HepG2 (cell line): ENCODE data around the gene CASZ1. TPM values are rescaled to one million over a fixed set of nuclear protein-coding genes. Genes with fewer than 3 reads are reported as not detected.

Source experiments
- ATAC-seq: fragments of 200-7000 bp; cut with Tn5 transposase; 3 replicates; pipeline ENCODE4 v1.9.1; 2020; ENCODE audit warnings: mild to moderate bottlenecking, moderate library complexity
- BruUV-seq: library from RNA; stranded (reverse); fragments of 400-500 nt; replicated peaks from 2 replicates; lab custom pipeline; 2021; lab: Mats Ljungman, UMichigan
- CTCF ChIA-PET: fragments of 300-600 bp; formaldehyde crosslinking; extraction: SDS; loops from one replicate; lab custom pipeline; 2021; ENCODE audit warnings: low total read pairs, inconsistent platforms, low intra/inter-chr PET ratio; lab: Yijun Ruan, JAX
- POLR2A ChIA-PET: fragments of 350-600 bp; sonication (Branson Sonifier 250); formaldehyde crosslinking; loops from one replicate; lab custom pipeline; 2020; ENCODE audit warnings: antibody characterized with exemption, inconsistent platforms; lab: Yijun Ruan, JAX
- DNase-seq: peaks from one replicate; pipeline ENCODE4 v3.0.0-alpha.2; 2015; ENCODE audit warnings: low spot score
- FAIRE-seq: peaks from 3 replicates; lab custom pipeline; 2011; peaks lifted over from hg19 to GRCh38; lab: Jason Lieb, UNC
- H2AFZ ChIP-seq: one replicate; pipeline ENCODE4 v1.6.1; 2011; ENCODE audit warnings: low read length, inconsistent platforms
- H3K27ac ChIP-seq: fragments of 300-600 bp; 3 replicates; pipeline ENCODE4 v1.8.0; 2011; ENCODE audit warnings: mixed run types, mild to moderate bottlenecking, mixed read lengths, low read length, inconsistent platforms; ENCODE audit not compliant: insufficient read depth; ENCODE audit errors: extremely low read length
- H3K27me3 ChIP-seq, 2 experiments: fragments of 200-600 bp in 1 of 2; 2 replicates in 1 of 2; 3 replicates in 1 of 2; pipeline versions ENCODE4 v1.6.0 to v1.8.0; 2011; ENCODE audit warnings: low read length in 2 of 2, mild to moderate bottlenecking in 2 of 2, moderate library complexity in 2 of 2, inconsistent platforms in 1 of 2; ENCODE audit not compliant: insufficient read depth in 2 of 2, control insufficient read depth in 1 of 2
- H3K36me3 ChIP-seq, 2 experiments: fragments of 200-600 bp in 1 of 2; replicated peaks in 1 of 2; 2 replicates in 1 of 2; 3 replicates in 1 of 2; pipeline versions ENCODE4 v1.5.1 to v1.8.0; 2011; ENCODE audit warnings: low read length in 2 of 2, inconsistent platforms in 1 of 2; ENCODE audit not compliant: insufficient read depth in 2 of 2, control insufficient read depth in 1 of 2
- H3K4me1 ChIP-seq: 2 replicates; pipeline ENCODE4 v1.5.1; 2012; ENCODE audit warnings: low read length, inconsistent platforms; ENCODE audit not compliant: insufficient read depth
- H3K4me2 ChIP-seq: 2 replicates; pipeline ENCODE4 v1.6.0; 2011; ENCODE audit warnings: low read depth, low read length, inconsistent platforms
- H3K4me3 ChIP-seq, 3 experiments: fragments of 200-600 bp in 1 of 3; sonication (generic), shearing (Covaris generic) in 1 of 3; replicated peaks in 1 of 3; 2 replicates each; pipeline ENCODE4 v1.5.1; 2011 to 2016; ENCODE audit warnings: low read length in 3 of 3, inconsistent platforms in 2 of 3, low read depth in 2 of 3, mild to moderate bottlenecking in 2 of 3, control low read depth in 1 of 3, mixed read lengths in 1 of 3; ENCODE audit not compliant: insufficient read depth in 1 of 3
- H3K79me2 ChIP-seq: one replicate; pipeline ENCODE4 v1.6.1; 2011; ENCODE audit warnings: low read length, inconsistent platforms; ENCODE audit not compliant: insufficient read depth
- H3K9ac ChIP-seq: 2 replicates; pipeline ENCODE4 v1.6.0; 2011; ENCODE audit warnings: mild to moderate bottlenecking, low read depth, low read length, inconsistent platforms; ENCODE audit not compliant: insufficient read depth
- H3K9me3 ChIP-seq: 2 replicates; pipeline ENCODE4 v1.5.1; 2012; ENCODE audit warnings: mild to moderate bottlenecking, low read length
- H4K20me1 ChIP-seq: 2 replicates; pipeline ENCODE4 v1.6.0; 2011; ENCODE audit warnings: inconsistent platforms, mild to moderate bottlenecking, low read length, moderate library complexity; ENCODE audit not compliant: insufficient read depth
- CENPX ChIP-seq: sonication (generic); formaldehyde crosslinking; IDR thresholded peaks from 2 replicates; pipeline ENCODE4 v1.9.0; 2021; ENCODE audit warnings: mild to moderate bottlenecking, missing genetic modification reagents, moderate library complexity
- HDAC2 ChIP-seq: sonication (generic); formaldehyde crosslinking; IDR thresholded peaks from 2 replicates; pipeline ENCODE4 v1.4.0; 2020; ENCODE audit warnings: missing genetic modification reagents
- KLF12 ChIP-seq: sonication (generic); formaldehyde crosslinking; IDR thresholded peaks from 2 replicates; pipeline ENCODE4 v1.4.0; 2020; ENCODE audit warnings: missing genetic modification reagents, borderline replicate concordance
- MXD4 ChIP-seq: IDR thresholded peaks from 2 replicates; pipeline ENCODE4 v1.6.1; 2016; ENCODE audit warnings: mild to moderate bottlenecking, missing biosample characterization, missing genetic modification reagents
- PPARG ChIP-seq: conservative IDR thresholded peaks from 2 replicates; pipeline ENCODE4 v1.6.1; 2016; ENCODE audit warnings: missing biosample characterization, missing genetic modification reagents
- ZNF17 ChIP-seq: sonication (generic); formaldehyde crosslinking; IDR thresholded peaks from 2 replicates; pipeline ENCODE4 v1.5.0; 2020; ENCODE audit warnings: mild to moderate bottlenecking, missing genetic modification reagents
- ZNF468 ChIP-seq: sonication (generic); formaldehyde crosslinking; IDR thresholded peaks from 2 replicates; pipeline ENCODE4 v1.8.0; 2022; ENCODE audit warnings: mild to moderate bottlenecking, moderate library complexity, missing genetic modification reagents
- ZNF577 ChIP-seq: sonication (generic); formaldehyde crosslinking; IDR thresholded peaks from 2 replicates; pipeline ENCODE4 v1.4.0; 2020; ENCODE audit warnings: mild to moderate bottlenecking, low read depth, missing genetic modification reagents, borderline replicate concordance
- ZNF7 ChIP-seq: IDR thresholded peaks from 2 replicates; pipeline ENCODE4 v1.6.1; 2016; ENCODE audit warnings: missing biosample characterization, missing genetic modification reagents
- WGBS: methylation state at CpG from one replicate; pipeline ENCODE4 v1.1.6; 2017; ENCODE audit warnings: low lambda C conversion rate; 5-methylcytosine and 5-hydroxymethylcytosine counted together
- in situ Hi-C: cut with HindIII; loops from 2 replicates; pipeline ENCODE4 v1.10.0; 2017; ENCODE audit warnings: low pct_unique_long_range_greater_than_20kb; ENCODE audit not compliant: extremely low pct_ligation_motif_present
- intact Hi-C: fragments of 100-400 bp; cut with micrococcal nuclease; formaldehyde crosslinking; loops from one replicate; pipeline ENCODE4 v1.10.0; 2022; ENCODE audit not compliant: unreplicated experiment
- polyA plus RNA-seq, 8 experiments: library from polyadenylated mRNA; depleted of rRNA in 3 of 8; stranded (reverse) in 7 of 8; unstranded in 1 of 8; fragments of >200 nt; fragmentation: Illumina TruSeq in 4 of 8; extraction: Trizol in 4 of 8; gene quantifications; 2 replicates each; pipeline versions ENCODE4 v1.2.1 to v1.2.3, GENCODE V29; 2011 to 2016; ENCODE audit warnings: low read depth in 4 of 8, missing spikeins in 1 of 8, mixed read lengths in 1 of 8; ENCODE audit not compliant: insufficient read depth in 1 of 8
- total RNA-seq, 5 experiments: library from RNA; depleted of rRNA; stranded (reverse); fragments of >200 nt; fragmentation: Illumina TruSeq; extraction: Trizol; gene quantifications; 2 replicates each; pipeline ENCODE4 v1.2.3, GENCODE V29; 2016; ENCODE audit warnings: low read depth in 1 of 5
- TF ChIP-seq, protein P1 (sequence below): sonication (generic); formaldehyde crosslinking; IDR thresholded peaks from 2 replicates; pipeline ENCODE4 v1.4.0; 2020; ENCODE audit warnings: missing genetic modification reagents, borderline replicate concordance
- TF ChIP-seq, protein P2 (sequence below), 2 experiments: fragments of 450-650 bp in 1 of 2; sonication (generic) in 1 of 2; formaldehyde crosslinking in 1 of 2; IDR thresholded peaks; 2 replicates each; pipeline versions ENCODE4 v1.6.1 to v1.8.0; 2016 to 2022; ENCODE audit warnings: antibody characterized with exemption in 1 of 2, mild to moderate bottlenecking in 1 of 2, missing genetic modification reagents in 1 of 2

The CASZ1 gene
- total and polyA plus RNA-seq, 2 of the 13 experiments (the other 11 are each of a cell fraction or from before 2014, with no cell fraction given), result 1.9 to 3.7 TPM

DNA sequence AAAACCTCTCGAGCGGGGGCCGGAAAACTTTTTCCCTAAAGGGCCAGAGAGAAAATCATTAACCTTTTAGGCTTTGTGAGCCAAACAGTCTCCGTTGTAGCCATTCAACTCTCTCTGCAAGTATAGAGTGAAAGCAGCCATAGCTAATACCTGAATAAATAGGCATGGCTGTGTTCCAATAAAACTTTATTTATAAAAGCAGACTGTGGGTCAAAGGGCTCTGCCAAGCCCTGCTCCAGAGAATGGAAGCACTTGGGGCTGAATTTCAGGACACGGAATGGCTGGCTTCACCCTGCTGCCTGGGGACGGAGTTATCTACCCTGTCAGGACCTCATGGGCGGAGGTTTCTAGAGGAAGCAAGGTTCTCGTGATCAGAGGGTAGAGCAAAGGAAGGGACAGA lies 92.7 kb downstream of the CASZ1 start:
- Histone ChIP-seq H4K20me1 (no peaks in the 10 kb centered on the region), H3K9ac (peak overlapping the region; percentile 21; the same call in 1 of the 2 replicates), H3K27me3 (peaks cover 8 to 66% of the 10 kb centered on the region in 2 experiments; a peak in 4 of 5 replicates), H3K4me1 (peaks cover 25% of the 10 kb centered on the region), H3K4me3 (peak overlapping the region; percentile 51 to 69 (median 54); a peak in 5 of 6 replicates), H3K4me2 (peak overlapping the region; percentile 82), H3K27ac (no peak overlapping the region), H3K79me2 (no peaks in the 10 kb centered on the region), H2AFZ (no peak overlapping the region), H3K9me3 (no peaks in the 10 kb centered on the region), H3K36me3 (no peaks in the 10 kb centered on the region)
- ChIA-PET CTCF (no interaction called here), POLR2A (interaction anchor here (1.0 kb wide), 1 partner anchor 22 kb away, joined by 3 read pairs; no protein-coding TSS in a partner anchor)
- FAIRE-seq, result no peak
- in situ Hi-C loops, result no loop called here
- WGBS, result 35% methylated on average over 8 of the region's 8 CpGs
- intact Hi-C loops, result no loop called here
- no TSS peak for BruUV-seq
- DNase-seq, result no peak
- TF ChIP-seq ZNF7 (CRISPR knock-in tag) (no peak), ZNF17 (CRISPR knock-in tag) (no peak), KLF12 (CRISPR knock-in tag) (no peak), CENPX (no peak), PPARG (CRISPR knock-in tag) (peak; percentile 86), ZNF577 (CRISPR knock-in tag) (no peak), HDAC2 (CRISPR knock-in tag) (no peak), ZNF468 (no peak), MXD4 (CRISPR knock-in tag) (no peak)
- TF ChIP-seq, protein P1, sequence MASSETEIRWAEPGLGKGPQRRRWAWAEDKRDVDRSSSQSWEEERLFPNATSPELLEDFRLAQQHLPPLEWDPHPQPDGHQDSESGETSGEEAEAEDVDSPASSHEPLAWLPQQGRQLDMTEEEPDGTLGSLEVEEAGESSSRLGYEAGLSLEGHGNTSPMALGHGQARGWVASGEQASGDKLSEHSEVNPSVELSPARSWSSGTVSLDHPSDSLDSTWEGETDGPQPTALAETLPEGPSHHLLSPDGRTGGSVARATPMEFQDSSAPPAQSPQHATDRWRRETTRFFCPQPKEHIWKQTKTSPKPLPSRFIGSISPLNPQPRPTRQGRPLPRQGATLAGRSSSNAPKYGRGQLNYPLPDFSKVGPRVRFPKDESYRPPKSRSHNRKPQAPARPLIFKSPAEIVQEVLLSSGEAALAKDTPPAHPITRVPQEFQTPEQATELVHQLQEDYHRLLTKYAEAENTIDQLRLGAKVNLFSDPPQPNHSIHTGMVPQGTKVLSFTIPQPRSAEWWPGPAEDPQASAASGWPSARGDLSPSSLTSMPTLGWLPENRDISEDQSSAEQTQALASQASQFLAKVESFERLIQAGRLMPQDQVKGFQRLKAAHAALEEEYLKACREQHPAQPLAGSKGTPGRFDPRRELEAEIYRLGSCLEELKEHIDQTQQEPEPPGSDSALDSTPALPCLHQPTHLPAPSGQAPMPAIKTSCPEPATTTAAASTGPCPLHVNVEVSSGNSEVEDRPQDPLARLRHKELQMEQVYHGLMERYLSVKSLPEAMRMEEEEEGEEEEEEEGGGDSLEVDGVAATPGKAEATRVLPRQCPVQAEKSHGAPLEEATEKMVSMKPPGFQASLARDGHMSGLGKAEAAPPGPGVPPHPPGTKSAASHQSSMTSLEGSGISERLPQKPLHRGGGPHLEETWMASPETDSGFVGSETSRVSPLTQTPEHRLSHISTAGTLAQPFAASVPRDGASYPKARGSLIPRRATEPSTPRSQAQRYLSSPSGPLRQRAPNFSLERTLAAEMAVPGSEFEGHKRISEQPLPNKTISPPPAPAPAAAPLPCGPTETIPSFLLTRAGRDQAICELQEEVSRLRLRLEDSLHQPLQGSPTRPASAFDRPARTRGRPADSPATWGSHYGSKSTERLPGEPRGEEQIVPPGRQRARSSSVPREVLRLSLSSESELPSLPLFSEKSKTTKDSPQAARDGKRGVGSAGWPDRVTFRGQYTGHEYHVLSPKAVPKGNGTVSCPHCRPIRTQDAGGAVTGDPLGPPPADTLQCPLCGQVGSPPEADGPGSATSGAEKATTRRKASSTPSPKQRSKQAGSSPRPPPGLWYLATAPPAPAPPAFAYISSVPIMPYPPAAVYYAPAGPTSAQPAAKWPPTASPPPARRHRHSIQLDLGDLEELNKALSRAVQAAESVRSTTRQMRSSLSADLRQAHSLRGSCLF, result no peak
- TF ChIP-seq, protein P2, sequence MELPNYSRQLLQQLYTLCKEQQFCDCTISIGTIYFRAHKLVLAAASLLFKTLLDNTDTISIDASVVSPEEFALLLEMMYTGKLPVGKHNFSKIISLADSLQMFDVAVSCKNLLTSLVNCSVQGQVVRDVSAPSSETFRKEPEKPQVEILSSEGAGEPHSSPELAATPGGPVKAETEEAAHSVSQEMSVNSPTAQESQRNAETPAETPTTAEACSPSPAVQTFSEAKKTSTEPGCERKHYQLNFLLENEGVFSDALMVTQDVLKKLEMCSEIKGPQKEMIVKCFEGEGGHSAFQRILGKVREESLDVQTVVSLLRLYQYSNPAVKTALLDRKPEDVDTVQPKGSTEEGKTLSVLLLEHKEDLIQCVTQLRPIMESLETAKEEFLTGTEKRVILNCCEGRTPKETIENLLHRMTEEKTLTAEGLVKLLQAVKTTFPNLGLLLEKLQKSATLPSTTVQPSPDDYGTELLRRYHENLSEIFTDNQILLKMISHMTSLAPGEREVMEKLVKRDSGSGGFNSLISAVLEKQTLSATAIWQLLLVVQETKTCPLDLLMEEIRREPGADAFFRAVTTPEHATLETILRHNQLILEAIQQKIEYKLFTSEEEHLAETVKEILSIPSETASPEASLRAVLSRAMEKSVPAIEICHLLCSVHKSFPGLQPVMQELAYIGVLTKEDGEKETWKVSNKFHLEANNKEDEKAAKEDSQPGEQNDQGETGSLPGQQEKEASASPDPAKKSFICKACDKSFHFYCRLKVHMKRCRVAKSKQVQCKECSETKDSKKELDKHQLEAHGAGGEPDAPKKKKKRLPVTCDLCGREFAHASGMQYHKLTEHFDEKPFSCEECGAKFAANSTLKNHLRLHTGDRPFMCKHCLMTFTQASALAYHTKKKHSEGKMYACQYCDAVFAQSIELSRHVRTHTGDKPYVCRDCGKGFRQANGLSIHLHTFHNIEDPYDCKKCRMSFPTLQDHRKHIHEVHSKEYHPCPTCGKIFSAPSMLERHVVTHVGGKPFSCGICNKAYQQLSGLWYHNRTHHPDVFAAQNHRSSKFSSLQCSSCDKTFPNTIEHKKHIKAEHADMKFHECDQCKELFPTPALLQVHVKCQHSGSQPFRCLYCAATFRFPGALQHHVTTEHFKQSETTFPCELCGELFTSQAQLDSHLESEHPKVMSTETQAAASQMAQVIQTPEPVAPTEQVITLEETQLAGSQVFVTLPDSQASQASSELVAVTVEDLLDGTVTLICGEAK (IDR thresholded peaks at IDR 0.05), result peak; percentile 86
- TF ChIP-seq, protein P2 (CRISPR knock-in tag; IDR thresholded peaks at IDR 0.05), result peak; percentile 99
- peak; percentile 5; the same call in 1 of the 3 replicates for ATAC-seq
